A172 (cell line): ENCODE data around the gene PTPRE. TPM values are rescaled to one million over a fixed set of nuclear protein-coding genes. Genes with fewer than 3 reads are reported as not detected.

Experiments used
- DNase-seq: peaks from one replicate; pipeline ENCODE4 v3.0.0-alpha.2; 2015; ENCODE audit warnings: low spot score
- total RNA-seq: library from RNA; depleted of rRNA; stranded (reverse); fragments of >200 nt; shearing (Covaris generic); gene quantifications from 2 replicates; pipeline ENCODE4 v1.2.3, GENCODE V29; 2014

The PTPRE gene
- total RNA-seq, 1 experiment from 2014 or later = 3.8 TPM

- DNase-seq = no peak
Observed at GRCh38 chr10:127999297-128000129, 92.6 kb downstream of the PTPRE start.

GRCh38 chr10:128000471-128001362 is 93.8 kb downstream of the PTPRE start:
- DNase-seq = peak; percentile 75

GRCh38 chr10:128001363-128001745 is 94.5 kb downstream of the PTPRE start:
- DNase-seq = no peak

GRCh38 chr10:128001849-128002248 is 94.9 kb downstream of the PTPRE start:
- no peak for DNase-seq

- DNase-seq = no peak
Observed at GRCh38 chr10:128003521-128003920, 96.6 kb downstream of the PTPRE start.

- no peak for DNase-seq
Observed at GRCh38 chr10:128005858-128006257, 99.0 kb downstream of the PTPRE start.

GRCh38 chr10:128007056-128007455 is 100.2 kb downstream of the PTPRE start:
- DNase-seq = no peak

- DNase-seq = no peak
Observed at GRCh38 chr10:128007971-128008370, 101.1 kb downstream of the PTPRE start.

GRCh38 chr10:128008521-128009250 is 101.8 kb downstream of the PTPRE start:
- DNase-seq = no peak

- DNase-seq = peak; percentile 27
Observed at GRCh38 chr10:128009372-128010126, 102.6 kb downstream of the PTPRE start.

- DNase-seq = peak; percentile 45
Observed at GRCh38 chr10:128011059-128011979, 104.4 kb downstream of the PTPRE start.

- DNase-seq = no peak
Observed at GRCh38 chr10:128013626-128014025, 106.7 kb downstream of the PTPRE start.

GRCh38 chr10:128014236-128014635 is 107.3 kb downstream of the PTPRE start:
- no peak for DNase-seq

GRCh38 chr10:128016423-128017060 is 109.6 kb downstream of the PTPRE start:
- DNase-seq = no peak

- no peak for DNase-seq
Observed at GRCh38 chr10:128017822-128018221, 110.9 kb downstream of the PTPRE start.

- no peak for DNase-seq
Observed at GRCh38 chr10:128018236-128018635, 111.3 kb downstream of the PTPRE start.

GRCh38 chr10:128018691-128019090 is 111.8 kb downstream of the PTPRE start:
- DNase-seq = no peak

- DNase-seq = no peak
Observed at GRCh38 chr10:128022261-128023196, 115.6 kb downstream of the PTPRE start.

GRCh38 chr10:128024426-128024825 is 117.5 kb downstream of the PTPRE start:
- DNase-seq = no peak
